T-helper 17 cell (primary cell): ENCODE data around the gene RTL1. TPM values are rescaled to one million over a fixed set of nuclear protein-coding genes. Genes with fewer than 3 reads are reported as not detected.

Source experiments
- ATAC-seq: fragments of 150-1000 bp; cut with Tn5 transposase; 2 replicates; pipeline ENCODE4 v1.10.0; 2021; ENCODE audit warnings: mild to moderate bottlenecking, moderate library complexity
- DNase-seq, 3 donors: peaks; one replicate each; pipeline versions ENCODE4 v3.0.0 to v3.0.0-alpha.2; 2020 to 2021
- H3K9me3 ChIP-seq: one replicate; pipeline ENCODE4 v1.7.0; 2013; ENCODE audit warnings: low read length, mild to moderate bottlenecking; ENCODE audit not compliant: control insufficient read depth, poor library complexity, severe bottlenecking
- H3K27ac Mint-ChIP-seq: one replicate; pipeline ENCODE4 v1.8.0; 2022; ENCODE audit warnings: mild to moderate bottlenecking, moderate library complexity, mixed read lengths
- H3K27me3 Mint-ChIP-seq: one replicate; pipeline ENCODE4 v1.8.0; 2022; ENCODE audit warnings: mixed read lengths
- H3K36me3 Mint-ChIP-seq: one replicate; pipeline ENCODE4 v1.8.0; 2022; ENCODE audit warnings: low read depth, mixed read lengths
- H3K4me1 Mint-ChIP-seq: one replicate; pipeline ENCODE4 v1.8.0; 2022; ENCODE audit warnings: mild to moderate bottlenecking, mixed read lengths
- H3K4me3 Mint-ChIP-seq: one replicate; pipeline ENCODE4 v1.8.0; 2022; ENCODE audit warnings: mild to moderate bottlenecking, moderate library complexity, mixed read lengths
- total RNA-seq, 4 donors: library from RNA in 2 of 4; stranded (reverse) in 2 of 4; gene quantifications; one replicate each; pipeline ENCODE4 v1.2.3 and lab custom pipeline; 2022 to 2026

RTL1 gene
- total RNA-seq (not detected), total RNA-seq (lab: John Stamatoyannopoulos, UW) (0 reads per million in 2 donors)

GRCh38 chr14:100903672-100904185 is at the start of gene RTL1:
Gene RTL1 (minus strand): TSS chr14:100903722. CDS start chr14:100884788, 18,934 bp downstream.
- Mint-ChIP-seq H3K36me3 (peaks cover 3% of the 10 kb centered on the region), H3K4me3 (no peak within 1 kb of the TSS), H3K4me1 (peaks cover 4% of the 10 kb centered on the region), H3K27ac (no peak within 1 kb of the TSS), H3K27me3 (peaks cover 69% of the 10 kb centered on the region)
- DNase-seq: no peak
- H3K9me3 ChIP-seq: no peaks in the 10 kb centered on the region
- ATAC-seq: no peak

- no peak overlapping the region for H3K4me3 Mint-ChIP-seq
- ATAC-seq (no peak), DNase-seq (no peak)
- no peaks in the 10 kb centered on the region for H3K36me3 Mint-ChIP-seq
- H3K9me3 ChIP-seq: no peaks in the 10 kb centered on the region
- no peaks in the 10 kb centered on the region for H3K4me1 Mint-ChIP-seq
- peaks cover 6% of the 10 kb centered on the region for H3K27me3 Mint-ChIP-seq
- no peak overlapping the region for H3K27ac Mint-ChIP-seq
These were observed 46.5 kb upstream of the RTL1 start for GRCh38 chr14:100950024-100950423.

- no peak for DNase-seq
- Mint-ChIP-seq H3K27ac (no peak overlapping the region), H3K4me3 (no peak overlapping the region), H3K27me3 (peaks cover 11% of the 10 kb centered on the region), H3K4me1 (peaks cover 3% of the 10 kb centered on the region), H3K36me3 (no peaks in the 10 kb centered on the region)
- no peak for ATAC-seq
- no peaks in the 10 kb centered on the region for H3K9me3 ChIP-seq
These were observed 40.5 kb upstream of the RTL1 start for GRCh38 chr14:100944052-100944451.

- no peaks in the 10 kb centered on the region for H3K4me1 Mint-ChIP-seq
- no peak overlapping the region for H3K27ac Mint-ChIP-seq
- no peaks in the 10 kb centered on the region for H3K9me3 ChIP-seq
- peaks cover 8% of the 10 kb centered on the region for H3K27me3 Mint-ChIP-seq
- H3K36me3 Mint-ChIP-seq: no peaks in the 10 kb centered on the region
- H3K4me3 Mint-ChIP-seq: no peak overlapping the region
- ATAC-seq: no peak
- DNase-seq: no peak
These were observed 26.7 kb upstream of the RTL1 start for GRCh38 chr14:100930270-100930669.

GRCh38 chr14:100915560-100915959 is 12.0 kb upstream of the RTL1 start:
- Mint-ChIP-seq H3K27me3 (peaks cover 28% of the 10 kb centered on the region), H3K4me1 (no peaks in the 10 kb centered on the region), H3K27ac (no peak overlapping the region)

GRCh38 chr14:100914597-100915021 is 11.1 kb upstream of the RTL1 start:
- ATAC-seq (no peak), DNase-seq (no peak)
- H3K27me3 Mint-ChIP-seq: peaks cover 31% of the 10 kb centered on the region
- no peaks in the 10 kb centered on the region for H3K9me3 ChIP-seq
- no peaks in the 10 kb centered on the region for H3K36me3 Mint-ChIP-seq
- H3K4me1 Mint-ChIP-seq: no peaks in the 10 kb centered on the region
- no peak overlapping the region for H3K27ac Mint-ChIP-seq
- no peak overlapping the region for H3K4me3 Mint-ChIP-seq

More at GRCh38 chr14:100915560-100915959, 12.0 kb upstream of the RTL1 start:
- ATAC-seq (no peak), DNase-seq (no peak)
- Mint-ChIP-seq H3K4me3 (no peak overlapping the region), H3K36me3 (no peaks in the 10 kb centered on the region)
- no peaks in the 10 kb centered on the region for H3K9me3 ChIP-seq

GRCh38 chr14:100911665-100912316 is 8.3 kb upstream of the RTL1 start:
- H3K9me3 ChIP-seq: no peaks in the 10 kb centered on the region
- peaks cover 31% of the 10 kb centered on the region for H3K27me3 Mint-ChIP-seq
- no peaks in the 10 kb centered on the region for H3K36me3 Mint-ChIP-seq
- no peak for ATAC-seq
- no peaks in the 10 kb centered on the region for H3K4me1 Mint-ChIP-seq
- H3K4me3 Mint-ChIP-seq: no peak overlapping the region
- DNase-seq: no peak
- H3K27ac Mint-ChIP-seq: no peak overlapping the region

- no peak overlapping the region for H3K27ac Mint-ChIP-seq
- no peaks in the 10 kb centered on the region for H3K36me3 Mint-ChIP-seq
- ATAC-seq (no peak), DNase-seq (no peak)
- H3K9me3 ChIP-seq: no peaks in the 10 kb centered on the region
- peaks cover 39% of the 10 kb centered on the region for H3K27me3 Mint-ChIP-seq
- H3K4me1 Mint-ChIP-seq: no peaks in the 10 kb centered on the region
- H3K4me3 Mint-ChIP-seq: no peak overlapping the region
These were observed 7.6 kb upstream of the RTL1 start for GRCh38 chr14:100910888-100911664.

- no peak for ATAC-seq
- Mint-ChIP-seq H3K4me1 (peaks cover 3% of the 10 kb centered on the region), H3K36me3 (no peaks in the 10 kb centered on the region)
These were observed 5.9 kb upstream of the RTL1 start for GRCh38 chr14:100909439-100909838.

GRCh38 chr14:100907240-100907639 is 3.7 kb upstream of the RTL1 start:
- ATAC-seq (no peak), DNase-seq (no peak)
- H3K9me3 ChIP-seq: no peaks in the 10 kb centered on the region
- H3K27me3 Mint-ChIP-seq: peaks cover 44% of the 10 kb centered on the region
- H3K27ac Mint-ChIP-seq: no peak overlapping the region
- H3K4me1 Mint-ChIP-seq: peaks cover 3% of the 10 kb centered on the region
- no peak overlapping the region for H3K4me3 Mint-ChIP-seq
- H3K36me3 Mint-ChIP-seq: peaks cover under 1% of the 10 kb centered on the region

More at GRCh38 chr14:100909439-100909838, 5.9 kb upstream of the RTL1 start:
- no peaks in the 10 kb centered on the region for H3K9me3 ChIP-seq
- Mint-ChIP-seq H3K27ac (no peak overlapping the region), H3K27me3 (peaks cover 46% of the 10 kb centered on the region), H3K4me3 (no peak overlapping the region)
- DNase-seq: no peak

- H3K4me1 Mint-ChIP-seq: peaks cover 4% of the 10 kb centered on the region
- DNase-seq: no peak
- H3K4me3 Mint-ChIP-seq: no peak overlapping the region
- peaks cover 50% of the 10 kb centered on the region for H3K27me3 Mint-ChIP-seq
- H3K36me3 Mint-ChIP-seq: peaks cover 3% of the 10 kb centered on the region
- H3K27ac Mint-ChIP-seq: no peak overlapping the region
- H3K9me3 ChIP-seq: no peaks in the 10 kb centered on the region
- ATAC-seq: no peak
These were observed 2.9 kb upstream of the RTL1 start for GRCh38 chr14:100906420-100906819.

- Mint-ChIP-seq H3K4me1 (peaks cover 4% of the 10 kb centered on the region), H3K4me3 (no peak overlapping the region)
These were observed 1.6 kb upstream of the RTL1 start for GRCh38 chr14:100905166-100905565.

GRCh38 chr14:100904307-100905087 is 975 bp upstream of the RTL1 start:
- H3K9me3 ChIP-seq: no peaks in the 10 kb centered on the region
- no peak for DNase-seq
- peaks cover 61% of the 10 kb centered on the region for H3K27me3 Mint-ChIP-seq
- H3K4me3 Mint-ChIP-seq: no peak overlapping the region
- H3K4me1 Mint-ChIP-seq: peaks cover 4% of the 10 kb centered on the region
- H3K27ac Mint-ChIP-seq: no peak overlapping the region
- no peak for ATAC-seq
- peaks cover 3% of the 10 kb centered on the region for H3K36me3 Mint-ChIP-seq

More at GRCh38 chr14:100905166-100905565, 1.6 kb upstream of the RTL1 start:
- Mint-ChIP-seq H3K27me3 (peaks cover 58% of the 10 kb centered on the region), H3K27ac (no peak overlapping the region), H3K36me3 (peaks cover 3% of the 10 kb centered on the region)
- no peak for DNase-seq
- H3K9me3 ChIP-seq: no peaks in the 10 kb centered on the region
- no peak for ATAC-seq
